Stimulated activated CD4-positive, alpha-beta T cell treated with anti-CD3 and anti-CD28 coated beads, Interleukin-12 subunit alpha, Interleukin-12 subunit beta, amount 100 ng/mL, for 24 hours (primary cell): ENCODE results near the gene HMX3.

ENCODE experiments used
- DNase-seq, 2 experiments: peaks; one replicate each; pipeline ENCODE4 v3.0.0-alpha.2; 2020; ENCODE audit warnings: low read depth in 2 of 2

HMX3 gene

GRCh38 chr10:123135415-123136141 is at the start of gene HMX3:
TSS of gene HMX3 (plus strand) at chr10:123135970. CDS start at chr10:123136051, 81 bp downstream.
- DNase-seq, result no peak

- no peak for DNase-seq
Measured at GRCh38 chr10:123086281-123086680, 49.5 kb upstream of the HMX3 start.

GRCh38 chr10:123087348-123087747 is 48.4 kb upstream of the HMX3 start:
- no peak for DNase-seq

- DNase-seq, result no peak
Measured at GRCh38 chr10:123087786-123088185, 48.0 kb upstream of the HMX3 start.

GRCh38 chr10:123092635-123093414 is 42.9 kb upstream of the HMX3 start:
- DNase-seq, result no peak

GRCh38 chr10:123093489-123093888 is 42.3 kb upstream of the HMX3 start:
- no peak for DNase-seq

GRCh38 chr10:123096452-123096851 is 39.3 kb upstream of the HMX3 start:
- DNase-seq, result no peak

GRCh38 chr10:123097039-123097438 is 38.7 kb upstream of the HMX3 start:
- DNase-seq, result no peak

GRCh38 chr10:123100030-123100762 is 35.6 kb upstream of the HMX3 start:
- DNase-seq, result no peak

GRCh38 chr10:123101872-123102271 is 33.9 kb upstream of the HMX3 start:
- DNase-seq, result no peak

GRCh38 chr10:123102673-123103072 is 33.1 kb upstream of the HMX3 start:
- no peak for DNase-seq

GRCh38 chr10:123103944-123104343 is 31.8 kb upstream of the HMX3 start:
- DNase-seq, result no peak

GRCh38 chr10:123109466-123109865 is 26.3 kb upstream of the HMX3 start:
- DNase-seq, result no peak

- no peak for DNase-seq
Measured at GRCh38 chr10:123117644-123118417, 17.9 kb upstream of the HMX3 start.

GRCh38 chr10:123119081-123119480 is 16.7 kb upstream of the HMX3 start:
- no peak for DNase-seq

GRCh38 chr10:123126246-123126645 is 9.5 kb upstream of the HMX3 start:
- DNase-seq, result no peak

- DNase-seq, result no peak
Measured at GRCh38 chr10:123129618-123130271, 6.0 kb upstream of the HMX3 start.

- peak; percentile 70 to 89 for DNase-seq
Measured at GRCh38 chr10:123132576-123133477, 2.9 kb upstream of the HMX3 start.

- DNase-seq, result no peak
Measured at GRCh38 chr10:123133541-123134342, 2.0 kb upstream of the HMX3 start.
